ENCODE results near the gene RCVRN. TPM values are rescaled to one million over a fixed set of nuclear protein-coding genes. Genes with fewer than 3 reads are reported as not detected.

RCVRN gene
- total RNA-seq, 2 experiments from 2014 or later = not detected

GRCh38 chr17:9900044-9900594, 5.0 kb downstream of the RCVRN start:
- ChIA-PET CTCF (no interaction called here), POLR2A (no interaction called here)

DNA sequence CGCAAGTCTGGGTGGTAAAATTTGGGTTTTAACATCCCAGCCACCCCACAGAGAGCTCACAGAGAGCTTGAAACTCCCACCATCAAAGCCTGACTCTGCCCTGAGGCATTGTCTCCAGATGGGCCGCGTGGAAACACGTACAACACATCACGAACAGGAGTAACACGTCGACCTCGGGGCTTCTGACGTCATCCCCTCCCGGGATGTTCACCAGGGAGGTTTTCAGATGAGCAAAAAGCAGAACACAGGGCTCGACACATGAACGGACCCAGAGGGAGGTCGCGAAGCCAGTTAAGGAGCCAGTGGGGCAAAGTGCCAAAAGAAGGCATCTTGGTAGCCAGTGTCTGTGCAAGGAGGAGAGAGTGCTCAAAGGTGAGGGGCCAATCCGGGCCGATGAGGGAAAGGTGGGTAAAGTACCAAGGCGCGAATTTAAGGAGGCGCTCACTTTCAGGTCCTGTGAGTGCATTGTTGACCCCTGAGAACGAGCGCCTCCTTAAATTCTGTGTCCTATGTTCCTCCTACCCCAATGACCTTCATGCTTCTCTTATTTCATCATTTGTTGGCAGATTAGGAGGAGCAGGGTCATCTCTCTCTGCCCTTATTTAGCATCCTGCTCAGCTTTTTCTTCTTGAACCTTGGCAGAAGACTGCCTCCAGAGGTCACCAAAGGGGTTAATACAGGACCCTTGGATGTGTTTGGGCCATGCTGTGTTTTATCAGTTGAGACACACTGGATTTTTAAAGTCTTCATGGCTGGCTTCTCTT, 5.6 kb downstream of the RCVRN start:
- POLR2A ChIA-PET = no interaction called here
- CTCF ChIA-PET = no interaction called here

- ChIA-PET CTCF (no interaction called here), POLR2A (no interaction called here)
Measured at GRCh38 chr17:9898812-9899211, 6.3 kb downstream of the RCVRN start.

DNA sequence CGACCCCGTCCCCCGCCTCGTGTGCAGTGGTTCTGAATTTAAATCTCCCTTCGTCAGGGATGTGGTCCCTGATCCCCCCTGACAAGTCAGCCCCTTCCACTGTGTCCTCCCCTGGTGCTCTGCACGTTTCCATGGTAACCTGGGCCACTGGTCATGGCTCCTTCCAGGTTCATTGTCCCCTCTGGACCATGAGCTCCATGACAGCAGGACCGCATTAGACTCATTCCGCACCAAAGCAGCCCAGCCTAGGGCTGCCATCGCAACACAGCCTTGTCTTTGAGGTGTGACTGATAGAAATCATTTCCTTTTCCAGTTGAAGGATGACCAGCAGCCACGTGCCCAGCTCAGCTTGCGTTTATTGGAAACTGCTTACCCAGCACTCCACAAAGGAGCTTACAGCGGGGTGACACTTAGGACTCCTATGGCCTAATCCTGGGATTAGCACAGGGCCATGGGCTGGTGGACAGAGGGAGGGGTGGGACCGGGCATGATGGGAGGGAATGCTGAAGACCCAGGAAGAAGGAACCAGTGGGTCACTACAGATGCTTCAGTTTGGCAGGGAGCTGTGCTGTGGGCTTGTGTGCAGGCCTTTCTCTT, 7.6 kb downstream of the RCVRN start:
- ChIA-PET POLR2A (no interaction called here), CTCF (no interaction called here)

GRCh38 chr17:9895923-9896322, 9.1 kb downstream of the RCVRN start:
- CTCF ChIA-PET = no interaction called here
- POLR2A ChIA-PET = no interaction called here

GRCh38 chr17:9894231-9894630, 10.8 kb downstream of the RCVRN start:
- CTCF ChIA-PET = no interaction called here
- POLR2A ChIA-PET = no interaction called here

DNA sequence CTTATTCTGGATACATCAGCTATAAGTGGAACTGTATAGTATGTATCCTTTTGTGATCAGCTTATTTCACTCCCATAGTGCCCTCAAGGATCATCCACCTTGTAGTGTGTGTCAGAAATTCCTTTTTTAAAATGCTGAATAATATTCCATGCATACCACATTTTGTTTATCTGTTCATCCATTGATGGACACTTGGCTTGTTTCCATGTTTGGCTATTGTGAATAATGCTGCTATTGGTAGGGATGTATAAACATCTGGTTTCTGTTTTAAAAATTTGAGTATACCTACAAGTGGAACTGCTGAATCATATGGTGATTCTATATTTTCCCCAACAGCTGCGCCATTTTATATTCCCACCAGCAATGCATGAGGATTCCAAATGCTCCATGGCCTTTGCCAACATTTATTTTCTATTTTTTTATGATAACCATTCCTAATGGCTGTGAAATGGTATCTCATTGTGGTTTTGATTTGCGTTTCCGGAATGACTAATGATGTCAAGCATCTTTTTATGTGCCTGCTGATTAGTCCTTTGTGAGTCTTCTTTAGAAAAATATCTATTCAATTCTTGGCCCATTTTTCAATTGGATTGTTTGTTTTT, 11.6 kb downstream of the RCVRN start:
- ChIA-PET CTCF (no interaction called here), POLR2A (no interaction called here)

- ChIA-PET POLR2A (no interaction called here), CTCF (no interaction called here)
Measured at GRCh38 chr17:9890124-9890523, 14.9 kb downstream of the RCVRN start.

DNA sequence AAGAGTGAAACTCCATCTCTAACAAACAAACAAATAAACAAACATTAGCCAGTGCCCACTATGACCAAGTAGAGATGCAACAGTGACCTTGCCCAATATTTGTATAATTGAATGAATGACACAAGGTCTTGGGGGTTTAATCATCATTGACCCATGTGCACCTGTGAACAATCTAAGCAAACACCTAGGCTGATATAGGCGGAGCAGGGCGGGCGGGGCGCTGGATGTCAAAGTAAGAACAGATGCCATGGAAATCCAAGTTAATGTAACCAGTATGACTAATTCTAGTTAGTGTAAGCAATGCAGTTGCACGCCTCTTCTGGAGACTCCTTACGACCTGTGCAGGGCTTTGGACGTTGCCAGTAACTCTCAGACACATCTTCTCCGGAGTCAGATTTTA, 17.6 kb downstream of the RCVRN start:
- ChIA-PET CTCF (interaction anchor here (0.7 kb wide), 1 partner anchor 39 kb away, joined by 3 read pairs; no protein-coding TSS in a partner anchor), POLR2A (no interaction called here)

DNA sequence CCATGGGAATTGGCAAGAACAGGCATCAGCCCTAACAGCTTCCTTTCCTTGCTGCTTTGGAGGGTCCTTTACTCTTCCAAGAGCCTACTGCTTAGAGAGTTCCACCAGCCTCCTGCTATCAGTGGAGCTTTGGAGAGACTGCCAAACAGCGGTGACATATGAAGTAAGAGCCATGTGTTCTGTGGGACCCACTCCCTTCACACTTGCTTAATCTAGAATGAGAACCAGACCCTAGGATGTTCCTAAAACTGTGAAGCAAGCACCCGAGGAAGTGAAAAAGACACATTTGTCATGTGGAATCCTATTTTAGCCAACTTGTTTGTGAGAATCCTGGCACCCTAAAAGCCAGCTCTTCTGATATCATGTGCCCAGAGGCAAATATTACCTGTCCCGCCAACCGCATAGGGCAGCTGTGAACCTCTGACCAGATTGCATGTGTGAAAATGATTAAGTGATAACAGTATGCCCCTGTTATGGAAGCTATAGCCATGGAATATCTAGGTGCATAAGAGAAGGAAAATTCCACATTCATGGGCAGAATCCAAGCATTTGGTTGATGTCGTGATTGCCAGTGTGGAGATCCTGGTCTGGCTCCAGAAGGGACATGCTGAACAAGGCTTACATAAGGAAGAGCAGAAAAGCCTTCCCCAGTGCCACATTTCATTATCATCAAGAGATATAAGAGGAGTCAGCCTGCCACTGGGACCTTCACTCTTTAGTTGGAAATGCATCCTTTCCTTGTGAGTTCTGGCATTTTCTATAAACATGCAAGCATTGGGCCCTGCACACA, 18.7 kb downstream of the RCVRN start:
- ChIA-PET POLR2A (no interaction called here), CTCF (no interaction called here)

DNA sequence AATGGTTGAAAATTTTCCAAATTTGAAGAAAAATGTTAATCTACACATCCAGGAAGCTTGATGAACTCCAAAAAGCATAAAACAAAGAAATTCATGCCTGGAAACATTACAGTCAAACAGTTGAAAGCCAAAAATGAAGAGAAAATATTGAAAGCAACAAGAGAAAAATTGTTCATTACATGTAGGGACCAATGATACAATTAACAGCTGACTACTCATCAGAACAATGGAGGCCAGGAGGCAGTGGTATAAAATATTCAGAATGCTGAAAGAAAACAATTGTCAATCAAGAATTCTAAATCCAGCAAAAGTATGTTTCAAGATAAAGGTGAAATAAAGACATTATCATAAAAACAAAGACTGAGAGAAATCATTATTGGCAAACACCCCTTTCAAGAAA, 21.6 kb downstream of the RCVRN start:
- POLR2A ChIA-PET = no interaction called here

DNA sequence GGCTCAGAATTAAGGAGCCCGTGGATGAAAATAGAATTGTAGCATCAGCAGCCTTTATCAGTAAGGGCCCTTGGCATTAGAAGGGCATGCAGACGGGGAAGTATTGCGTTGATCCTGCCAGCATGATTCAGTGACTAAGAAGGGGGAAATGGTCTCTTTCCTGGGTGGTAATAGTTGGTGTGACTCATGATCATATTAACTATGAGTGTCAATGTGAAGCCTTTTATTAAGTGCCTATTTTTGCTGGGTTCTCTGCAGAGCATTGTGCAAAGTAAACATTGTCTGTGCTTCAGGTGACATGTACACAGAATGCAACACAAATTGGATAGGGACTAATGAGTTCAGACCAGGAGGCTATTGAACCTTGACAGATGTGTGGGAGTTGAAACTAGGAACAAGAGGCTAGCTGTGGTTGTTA, 24.5 kb downstream of the RCVRN start:
- POLR2A ChIA-PET = no interaction called here
- CTCF ChIA-PET = no interaction called here

More for the DNA sequence above, 21.6 kb downstream of the RCVRN start:
- CTCF ChIA-PET = no interaction called here

- ChIA-PET POLR2A (no interaction called here), CTCF (interaction anchor here (0.5 kb wide), 1 partner anchor 219 kb away, joined by 3 read pairs; no protein-coding TSS in a partner anchor)
Measured at GRCh38 chr17:9878786-9879525, 26.1 kb downstream of the RCVRN start.

GRCh38 chr17:9878356-9878755, 26.7 kb downstream of the RCVRN start:
- ChIA-PET POLR2A (no interaction called here), CTCF (interaction anchor here (0.5 kb wide), 1 partner anchor 219 kb away, joined by 3 read pairs; no protein-coding TSS in a partner anchor)

DNA sequence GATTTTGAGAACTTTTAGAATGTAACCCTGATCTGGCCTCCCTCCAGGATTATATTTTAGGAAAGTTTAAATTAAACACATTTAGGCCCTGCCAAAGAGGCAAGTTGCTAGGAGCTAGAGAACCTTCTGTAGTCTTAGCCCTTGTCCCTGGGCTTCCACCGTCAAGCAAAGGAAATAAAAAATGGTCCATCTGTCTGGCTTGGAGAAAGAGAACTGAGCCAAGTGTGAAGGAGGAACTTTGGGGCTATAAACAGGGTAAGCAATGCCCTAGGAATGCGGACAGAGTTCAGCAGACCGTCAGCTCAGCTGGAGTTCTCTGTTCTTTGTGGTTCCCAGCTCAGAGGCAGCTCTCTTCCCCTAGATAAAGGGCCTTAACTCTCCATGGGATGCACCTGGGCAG, 29.6 kb downstream of the RCVRN start:
- POLR2A ChIA-PET = no interaction called here
- CTCF ChIA-PET = no interaction called here

- POLR2A ChIA-PET = no interaction called here
Measured at GRCh38 chr17:9874722-9875121, 30.3 kb downstream of the RCVRN start.

GRCh38 chr17:9872852-9873251, 32.2 kb downstream of the RCVRN start:
- POLR2A ChIA-PET = no interaction called here
- CTCF ChIA-PET = no interaction called here

More at GRCh38 chr17:9874722-9875121, 30.3 kb downstream of the RCVRN start:
- CTCF ChIA-PET = no interaction called here

GRCh38 chr17:9868552-9868951, 36.5 kb downstream of the RCVRN start:
- CTCF ChIA-PET = no interaction called here
- POLR2A ChIA-PET = no interaction called here

- ChIA-PET POLR2A (no interaction called here), CTCF (no interaction called here)
Measured at GRCh38 chr17:9865586-9865985, 39.5 kb downstream of the RCVRN start.

DNA sequence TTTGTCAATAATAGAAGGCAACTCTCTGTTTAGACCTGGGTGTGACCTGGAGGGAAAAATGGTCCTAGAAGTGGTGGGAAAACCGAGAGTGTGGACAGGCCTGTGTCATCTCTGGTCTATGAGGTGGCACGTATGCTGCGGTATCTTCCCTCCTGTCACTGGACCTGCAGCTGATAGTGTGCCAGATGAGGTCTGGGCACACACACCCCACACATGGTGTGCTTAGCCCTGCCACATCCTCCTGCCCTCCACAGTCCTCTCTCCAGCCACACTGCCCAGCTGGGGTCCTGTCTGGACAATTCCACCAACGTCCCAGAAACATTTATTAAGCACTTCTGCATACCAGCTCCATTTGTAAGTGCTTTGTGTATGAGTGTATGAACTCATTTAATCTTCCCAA, 42.1 kb downstream of the RCVRN start:
- ChIA-PET POLR2A (no interaction called here), CTCF (no interaction called here)

All from activated CD8-positive, alpha-beta memory T cell treated with anti-CD3 and anti-CD28 coated beads for 36 hours (primary cell).